ENCODE data around the gene RNF213. TPM values are rescaled to one million over a fixed set of nuclear protein-coding genes. Genes with fewer than 3 reads are reported as not detected.

RNF213 gene
- total RNA-seq, 1 experiment from 2014 or later, result 23.8 TPM

- DNase-seq (ENCODE audit: low read depth), result no peak
Observed at GRCh38 chr17:80416260-80416939, 155.7 kb downstream of the RNF213 start.

GRCh38 chr17:80416940-80417293, 156.3 kb downstream of the RNF213 start:
- DNase-seq (ENCODE audit: low read depth), result no peak

- DNase-seq (ENCODE audit: low read depth), result no peak
Observed at GRCh38 chr17:80418589-80418988, 157.9 kb downstream of the RNF213 start.

DNA sequence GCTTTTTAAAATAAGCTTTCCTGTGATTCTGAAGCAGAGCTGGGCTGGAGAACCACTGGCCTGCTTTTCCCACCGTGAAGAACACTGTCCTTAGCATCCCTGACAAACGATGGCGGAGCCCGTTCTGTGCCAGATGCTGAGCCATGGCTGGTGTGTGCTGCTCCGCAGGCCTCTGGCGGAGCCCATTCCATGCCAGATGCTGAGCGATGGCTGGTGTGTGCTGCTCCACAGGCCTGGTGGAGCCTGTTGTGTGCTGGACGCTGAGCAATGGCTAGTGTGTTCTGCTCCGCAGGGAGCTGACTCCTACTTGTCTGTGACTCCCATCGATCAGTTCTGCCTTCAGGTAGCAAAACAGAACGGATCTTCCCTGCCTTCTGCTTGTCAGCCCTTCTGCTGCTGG, 158.6 kb downstream of the RNF213 start:
- no peak for DNase-seq (ENCODE audit: low read depth)

- DNase-seq (ENCODE audit: low read depth), result no peak
Observed at GRCh38 chr17:80421381-80422090, 160.9 kb downstream of the RNF213 start.

DNA sequence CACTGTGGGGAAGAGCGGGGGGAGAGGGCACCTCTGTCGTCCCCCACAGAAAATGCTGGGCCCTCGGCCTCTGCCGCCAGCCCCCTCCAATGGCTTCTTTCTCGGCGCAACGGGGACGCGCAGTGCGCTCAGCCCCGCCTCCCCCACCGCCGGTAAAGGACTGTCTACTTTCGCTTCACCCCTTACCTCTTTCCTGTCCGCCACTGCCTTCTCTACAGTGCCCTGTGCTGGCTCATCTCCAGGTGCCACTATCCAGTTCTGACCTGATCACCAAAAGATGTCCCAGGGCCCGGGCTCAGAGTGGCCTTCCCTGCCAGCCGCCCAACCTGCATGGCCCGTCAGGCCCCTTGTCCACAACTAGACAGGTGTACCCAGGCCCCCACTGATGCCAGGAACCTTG, 161.6 kb downstream of the RNF213 start:
- DNase-seq (ENCODE audit: low read depth), result no peak

- DNase-seq (ENCODE audit: low read depth), result no peak
Observed at GRCh38 chr17:80422981-80423380, 162.3 kb downstream of the RNF213 start.

DNA sequence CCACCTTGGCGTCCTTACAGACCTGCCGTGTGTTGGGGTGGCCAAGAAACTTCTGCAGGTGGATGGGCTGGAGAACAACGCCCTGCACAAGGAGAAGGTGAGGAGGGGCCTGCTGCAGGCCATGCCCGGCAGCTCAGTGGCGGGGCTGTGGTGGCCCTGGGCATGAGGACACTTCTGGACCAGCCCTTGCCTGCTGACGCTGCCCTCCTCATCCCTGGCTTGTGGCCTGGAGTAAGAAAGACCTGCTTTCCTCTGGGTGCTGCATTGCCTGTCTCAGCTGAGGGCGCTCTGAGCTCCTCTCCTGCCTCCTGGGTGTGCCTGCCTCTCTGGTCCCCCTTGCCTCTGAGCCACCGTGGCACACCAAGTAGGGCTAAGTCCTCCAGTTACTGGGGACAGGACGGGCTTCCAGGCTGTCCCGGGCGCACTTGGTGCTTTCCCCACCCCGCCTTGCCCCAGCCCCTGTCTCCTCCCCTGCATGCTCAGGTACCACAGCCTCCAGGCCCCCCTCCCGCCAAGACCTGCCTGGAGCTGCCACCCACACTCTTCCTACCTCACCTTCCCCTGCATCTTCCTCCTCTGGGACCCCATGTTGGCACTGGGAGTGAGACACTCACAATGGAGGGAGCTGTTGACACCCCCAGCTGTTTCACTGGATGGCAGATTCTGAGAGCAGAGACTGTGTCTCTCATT, 163.0 kb downstream of the RNF213 start:
- DNase-seq (ENCODE audit: low read depth), result no peak

DNA sequence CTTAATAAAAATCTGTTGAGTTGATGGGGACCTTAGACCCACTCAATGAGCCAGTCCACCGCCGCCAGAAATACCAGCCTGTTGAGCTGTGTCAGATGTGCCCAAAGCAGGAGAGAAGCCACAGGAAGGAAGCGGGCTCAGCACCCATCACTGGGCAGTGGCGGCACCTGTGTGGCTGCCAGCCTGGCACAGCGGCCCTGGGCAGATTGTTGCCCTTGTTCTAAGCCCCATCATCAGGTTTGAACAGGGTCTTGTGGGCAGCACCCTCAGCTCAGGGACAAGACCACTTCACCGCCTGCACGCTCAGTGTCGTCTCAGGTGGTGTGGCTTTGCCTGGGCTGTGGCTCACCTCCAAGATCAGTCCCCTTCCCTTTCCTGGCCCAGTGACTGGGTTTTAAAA, 163.6 kb downstream of the RNF213 start:
- no peak for DNase-seq (ENCODE audit: low read depth)

DNA sequence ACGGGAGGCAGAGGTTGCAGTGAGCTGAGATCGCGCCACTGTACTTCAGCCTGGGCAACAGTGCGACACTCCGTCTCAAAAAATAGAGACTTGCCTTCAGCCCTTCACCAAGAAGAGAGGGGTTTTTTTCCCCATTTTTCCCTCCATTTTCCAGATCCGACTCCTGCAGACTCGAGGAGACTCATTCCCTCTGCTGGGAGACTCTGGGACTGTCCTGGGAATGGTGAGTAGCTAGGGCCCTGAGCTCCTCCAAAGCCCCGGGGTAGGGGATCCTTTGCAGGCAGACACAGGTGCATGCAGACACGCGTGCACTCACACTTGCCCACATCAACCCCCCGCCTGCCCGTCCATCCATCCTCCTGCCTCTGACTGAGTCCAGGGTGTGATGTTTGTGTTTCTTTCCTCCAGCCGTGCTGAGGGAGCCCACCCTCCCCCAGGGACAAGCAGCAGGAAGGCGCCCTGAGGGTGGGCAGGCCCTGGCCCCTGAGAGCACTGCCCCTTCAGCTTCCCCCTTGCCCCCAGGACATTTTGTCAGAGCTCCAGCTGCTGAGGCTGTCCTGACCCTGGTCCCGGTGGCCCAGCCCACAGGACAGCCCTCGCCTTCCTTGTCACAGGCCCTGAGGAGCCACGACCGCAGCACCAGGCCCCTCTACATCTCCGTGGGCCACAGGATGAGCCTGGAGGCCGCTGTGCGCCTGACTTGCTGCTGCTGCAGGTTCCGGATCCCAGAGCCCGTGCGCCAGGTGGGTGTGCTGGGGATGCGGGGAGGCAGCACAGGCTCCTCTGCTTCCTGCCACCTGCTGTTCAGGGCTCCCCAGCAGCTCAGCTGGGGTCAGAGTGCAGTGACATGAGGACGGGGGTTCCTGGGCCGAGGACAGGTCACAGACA, 164.5 kb downstream of the RNF213 start:
- no peak for DNase-seq (ENCODE audit: low read depth)

DNA sequence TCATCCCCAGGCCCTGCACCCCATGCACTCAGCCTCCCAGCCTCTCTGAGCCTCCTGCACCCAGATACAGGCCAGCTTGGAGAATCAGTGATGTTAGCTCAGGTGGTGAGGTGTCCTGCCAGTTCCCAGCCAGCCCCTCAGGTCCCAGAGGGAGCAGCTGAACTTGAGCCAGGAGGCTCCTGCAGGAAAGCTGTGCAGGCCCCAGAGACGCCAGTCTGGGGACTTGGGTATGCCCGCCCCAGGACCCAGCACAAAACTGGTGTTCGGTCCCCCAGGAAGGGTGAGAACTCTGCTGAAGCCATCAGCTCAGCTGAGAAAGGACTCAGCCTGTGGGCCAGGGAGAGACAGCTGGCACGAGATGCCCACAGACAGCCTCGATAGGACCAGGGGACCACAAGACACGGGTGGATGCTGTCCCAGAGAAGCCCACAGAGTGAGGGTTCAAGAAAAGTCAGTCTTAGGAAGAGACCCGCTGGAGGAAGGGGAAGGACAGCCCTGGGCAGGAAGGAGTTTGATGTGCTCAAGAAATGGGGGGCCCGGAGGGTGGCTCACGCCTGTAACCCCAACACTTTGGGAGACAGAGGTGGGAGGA, 165.3 kb downstream of the RNF213 start:
- DNase-seq (ENCODE audit: low read depth), result no peak

- peak; percentile 48 for DNase-seq (ENCODE audit: low read depth)
Observed at GRCh38 chr17:80426671-80427326, 166.1 kb downstream of the RNF213 start.

- no peak for DNase-seq (ENCODE audit: low read depth)
Observed at GRCh38 chr17:80427366-80428282, 167.0 kb downstream of the RNF213 start.

GRCh38 chr17:80428363-80428762, 167.7 kb downstream of the RNF213 start:
- DNase-seq (ENCODE audit: low read depth), result no peak

DNA sequence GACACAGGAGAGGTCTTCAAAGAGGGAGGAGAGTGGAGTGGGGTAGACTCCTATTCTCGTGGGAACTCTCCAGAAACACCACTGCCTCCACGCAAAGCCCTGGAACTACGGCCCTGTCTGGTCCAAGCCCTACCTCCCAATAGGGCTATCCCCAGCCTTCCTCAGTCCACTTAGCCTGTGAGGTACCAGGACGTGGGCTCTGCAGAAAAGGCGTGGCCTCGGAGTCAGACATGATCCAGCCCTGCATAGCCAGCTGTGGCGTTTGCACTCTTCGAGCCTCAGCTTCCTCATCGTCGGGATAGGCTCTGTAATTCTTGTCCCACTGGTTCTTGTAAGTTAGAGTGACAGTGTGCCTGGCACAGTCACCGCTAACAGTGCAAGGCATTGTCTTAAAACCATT, 168.1 kb downstream of the RNF213 start:
- no peak for DNase-seq (ENCODE audit: low read depth)

- no peak for DNase-seq (ENCODE audit: low read depth)
Observed at GRCh38 chr17:80429356-80430275, 169.0 kb downstream of the RNF213 start.

DNA sequence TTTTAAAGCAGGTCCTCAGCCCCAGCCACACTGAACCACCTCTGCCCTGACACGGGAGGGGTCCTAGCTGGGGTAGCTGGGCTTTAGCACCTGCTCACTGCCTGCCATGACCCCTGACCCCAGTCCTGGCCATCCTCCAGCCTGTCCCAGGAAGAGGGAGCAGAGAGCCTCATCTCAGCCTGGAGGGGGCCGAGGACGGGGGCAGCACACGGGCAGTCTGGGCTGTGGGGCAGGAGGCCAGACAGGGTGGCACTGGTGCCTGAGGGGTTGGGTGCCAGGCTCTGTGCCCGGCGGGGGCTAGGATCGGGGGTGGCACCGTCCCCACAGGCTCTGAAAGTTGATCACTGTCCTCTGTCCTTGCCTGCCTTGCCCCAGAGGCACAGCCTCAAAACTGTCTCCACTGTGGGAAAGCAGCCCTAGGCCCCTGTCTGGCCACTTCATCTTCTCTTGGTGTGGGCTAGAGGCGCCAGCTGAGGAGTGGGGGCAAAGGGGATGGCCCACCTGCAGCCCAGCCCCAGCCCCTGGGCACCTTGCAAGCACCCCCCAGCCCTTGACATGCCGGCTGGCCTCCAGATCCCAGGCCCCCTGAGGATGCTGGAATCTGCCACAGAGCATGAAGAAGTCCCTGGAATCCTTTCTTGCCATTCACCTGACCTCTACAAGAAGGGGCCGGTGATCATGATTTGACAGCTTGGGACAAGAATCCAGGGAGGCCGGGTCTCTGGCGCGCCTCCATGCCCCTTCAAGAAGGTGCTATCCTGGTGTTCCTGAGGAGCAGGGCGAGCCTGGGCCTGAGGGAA, 170.0 kb downstream of the RNF213 start:
- no peak for DNase-seq (ENCODE audit: low read depth)
